Measurements from ENCODE around the gene GJC3. TPM values are rescaled to one million over a fixed set of nuclear protein-coding genes. Genes with fewer than 3 reads are reported as not detected.

GJC3 gene
- total RNA-seq, 1 donor from 2014 or later = not detected

- FAIRE-seq = no peak
- Histone ChIP-seq H3K36me3 (ENCODE audit: control insufficient read depth, insufficient read depth, low read length) (peaks cover 15% of the 10 kb centered on the region), H3K4me3 (ENCODE audit: low read depth, low read length) (no peak overlapping the region)
Measured at GRCh38 chr7:99899830-99900519, 29.4 kb downstream of the GJC3 start.

GRCh38 chr7:99898836-99899235 is 30.6 kb downstream of the GJC3 start:
- DNase-seq (ENCODE audit: low read depth) = no peak
- no peak for FAIRE-seq
- Histone ChIP-seq H3K4me3 (ENCODE audit: low read depth, low read length) (no peak overlapping the region), H3K27me3 (ENCODE audit: control insufficient read depth, insufficient read depth, low read length) (no peaks in the 10 kb centered on the region), H3K36me3 (ENCODE audit: control insufficient read depth, insufficient read depth, low read length) (peaks cover 15% of the 10 kb centered on the region)
- TF ChIP-seq CTCF (IDR thresholded peaks at IDR 0.05; ENCODE audit: insufficient read depth, low read length, severe bottlenecking) = no peak

More at GRCh38 chr7:99899830-99900519, 29.4 kb downstream of the GJC3 start:
- DNase-seq (ENCODE audit: low read depth) = no peak
- TF ChIP-seq CTCF (IDR thresholded peaks at IDR 0.05; ENCODE audit: insufficient read depth, low read length, severe bottlenecking) = no peak
- H3K27me3 ChIP-seq (ENCODE audit: control insufficient read depth, insufficient read depth, low read length) = no peaks in the 10 kb centered on the region

DNA sequence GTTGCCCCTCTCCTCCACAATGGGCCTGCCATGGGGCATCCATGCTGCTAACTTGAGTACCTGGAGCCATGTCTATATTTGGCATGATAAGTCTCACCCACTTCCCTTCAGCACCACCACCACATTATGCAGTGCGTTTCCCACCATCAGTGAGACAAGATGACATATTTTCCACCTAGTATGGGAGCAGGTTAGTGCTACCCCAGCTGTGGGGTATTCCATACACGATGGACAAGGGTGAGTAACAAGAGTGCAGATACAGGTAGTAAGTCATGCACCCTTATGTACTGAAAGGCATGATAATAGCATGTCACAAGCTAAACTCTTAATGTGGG is 31.4 kb downstream of the GJC3 start:
- Histone ChIP-seq H3K36me3 (ENCODE audit: control insufficient read depth, insufficient read depth, low read length) (peaks cover 10% of the 10 kb centered on the region), H3K27me3 (ENCODE audit: control insufficient read depth, insufficient read depth, low read length) (no peaks in the 10 kb centered on the region), H3K4me3 (ENCODE audit: low read depth, low read length) (no peak overlapping the region)
- FAIRE-seq (no peak), DNase-seq (ENCODE audit: low read depth) (no peak)
- no peak for TF ChIP-seq CTCF (IDR thresholded peaks at IDR 0.05; ENCODE audit: insufficient read depth, low read length, severe bottlenecking)

GRCh38 chr7:99897322-99898022 is 31.9 kb downstream of the GJC3 start:
- no peak for FAIRE-seq
- Histone ChIP-seq H3K27me3 (ENCODE audit: control insufficient read depth, insufficient read depth, low read length) (no peaks in the 10 kb centered on the region), H3K36me3 (ENCODE audit: control insufficient read depth, insufficient read depth, low read length) (peaks cover 8% of the 10 kb centered on the region), H3K4me3 (ENCODE audit: low read depth, low read length) (no peak overlapping the region)
- no peak for TF ChIP-seq CTCF (IDR thresholded peaks at IDR 0.05; ENCODE audit: insufficient read depth, low read length, severe bottlenecking)
- no peak for DNase-seq (ENCODE audit: low read depth)

GRCh38 chr7:99894738-99895137 is 34.7 kb downstream of the GJC3 start:
- no peaks in the 10 kb centered on the region for H3K27me3 ChIP-seq (ENCODE audit: control insufficient read depth, insufficient read depth, low read length)
- DNase-seq (ENCODE audit: low read depth) (no peak), FAIRE-seq (no peak)
- no peak overlapping the region for H3K4me3 ChIP-seq (ENCODE audit: low read depth, low read length)
- peaks cover 3% of the 10 kb centered on the region for H3K36me3 ChIP-seq (ENCODE audit: control insufficient read depth, insufficient read depth, low read length)
- TF ChIP-seq CTCF (IDR thresholded peaks at IDR 0.05; ENCODE audit: insufficient read depth, low read length, severe bottlenecking) = no peak
